HG02623 (cell line): ENCODE measurements around the gene PLAGL2.
"Not testable (repeated sequence)": the region's sequence is repeated elsewhere in the genome, so short reads cannot be mapped to it uniquely, and the experiment has no call there.

Experiments used
- ATAC-seq: cut with Tn5 transposase; IDR thresholded peaks from one replicate; pipeline ENCODE4 v1.9.1; 2021; ENCODE audit warnings: moderate library complexity; ENCODE audit not compliant: unreplicated experiment

PLAGL2 gene

GRCh38 chr20:32186506-32186905 lies 21.0 kb downstream of the PLAGL2 start:
- ATAC-seq, result no peak

- ATAC-seq, result no peak
Observed at GRCh38 chr20:32184961-32185603, 22.5 kb downstream of the PLAGL2 start.

- ATAC-seq, result no peak
Observed at GRCh38 chr20:32183947-32184635, 23.5 kb downstream of the PLAGL2 start.

DNA sequence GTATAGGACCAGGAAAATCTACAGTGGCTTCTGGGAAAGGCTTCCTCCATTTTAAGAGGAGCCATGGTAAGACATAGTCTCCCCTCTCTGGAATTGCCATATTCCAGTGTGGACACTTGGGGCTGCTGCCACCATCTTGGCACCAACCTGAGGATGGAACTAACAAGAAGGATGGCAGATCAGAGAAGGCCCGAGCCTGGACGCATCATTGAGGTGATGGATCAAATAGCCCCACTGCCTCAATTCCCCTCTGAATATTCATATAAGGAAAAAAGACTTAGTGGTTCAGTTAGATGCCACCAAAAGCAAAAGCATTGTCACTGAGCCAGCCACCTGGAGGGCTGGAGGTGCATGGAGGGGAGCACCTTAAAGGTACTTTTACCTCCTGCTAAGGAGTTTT lies 25.9 kb downstream of the PLAGL2 start:
- no peak for ATAC-seq

- no peak for ATAC-seq
Observed at GRCh38 chr20:32179934-32180333, 27.6 kb downstream of the PLAGL2 start.

GRCh38 chr20:32179515-32179914 lies 28.0 kb downstream of the PLAGL2 start:
- no peak for ATAC-seq

DNA sequence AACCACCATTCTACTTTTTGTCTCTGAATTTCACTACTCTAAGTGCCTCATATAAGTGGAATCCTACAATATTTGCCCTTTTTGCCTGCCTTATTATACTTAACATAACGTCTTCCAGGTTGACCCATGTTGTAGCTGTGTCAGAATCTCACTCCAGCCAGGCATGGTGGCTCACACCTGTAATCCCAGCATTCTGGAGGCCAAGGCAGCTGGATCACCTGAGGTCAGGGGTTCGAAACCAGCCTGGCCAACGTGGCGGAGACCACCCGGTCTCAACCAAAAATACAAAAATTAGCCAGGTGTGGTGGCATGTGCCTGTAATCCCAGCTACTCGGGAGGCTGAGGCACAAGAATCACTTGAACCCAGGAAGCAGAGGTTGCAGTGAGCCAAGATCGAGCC lies 29.8 kb downstream of the PLAGL2 start:
- ATAC-seq, result not testable (repeated sequence)

DNA sequence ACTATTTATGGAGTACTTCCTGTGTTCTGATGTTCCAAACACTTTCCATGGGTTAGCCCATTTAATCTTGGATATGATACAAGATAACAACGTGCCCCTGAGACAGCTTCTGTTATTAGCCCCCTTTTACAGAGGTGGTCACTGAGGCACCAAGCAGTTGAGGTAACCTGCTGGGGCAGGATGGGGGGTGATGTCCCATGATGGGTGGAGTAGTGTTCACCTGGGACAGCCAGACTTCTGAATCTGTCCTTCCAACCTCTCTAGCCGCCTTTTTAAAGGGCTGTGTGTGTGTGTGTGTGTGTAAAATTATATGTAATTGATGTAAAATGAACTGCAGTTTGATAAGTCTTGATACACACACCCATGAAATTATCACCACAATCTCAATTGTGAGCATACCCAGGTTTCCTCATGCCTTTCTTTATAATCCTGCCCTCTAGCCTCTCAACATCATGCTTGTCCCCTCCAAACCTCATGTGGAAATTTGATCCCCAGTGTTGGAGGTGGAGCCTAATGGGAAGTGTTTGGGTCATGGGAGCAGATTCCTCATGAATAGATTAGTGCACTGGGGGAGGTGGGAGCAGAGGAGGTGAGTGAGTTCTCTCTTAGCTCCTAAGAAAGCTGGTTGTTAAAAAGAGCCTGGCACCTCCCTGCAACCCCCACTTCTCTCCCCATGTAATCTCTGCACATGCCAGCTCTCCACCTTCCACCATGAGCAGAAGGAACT lies 39.2 kb downstream of the PLAGL2 start:
- ATAC-seq, result no peak

- ATAC-seq, result no peak
Observed at GRCh38 chr20:32167552-32167951, 40.0 kb downstream of the PLAGL2 start.

- ATAC-seq, result no peak
Observed at GRCh38 chr20:32165836-32166545, 41.6 kb downstream of the PLAGL2 start.

- ATAC-seq, result no peak
Observed at GRCh38 chr20:32164984-32165735, 42.4 kb downstream of the PLAGL2 start.

DNA sequence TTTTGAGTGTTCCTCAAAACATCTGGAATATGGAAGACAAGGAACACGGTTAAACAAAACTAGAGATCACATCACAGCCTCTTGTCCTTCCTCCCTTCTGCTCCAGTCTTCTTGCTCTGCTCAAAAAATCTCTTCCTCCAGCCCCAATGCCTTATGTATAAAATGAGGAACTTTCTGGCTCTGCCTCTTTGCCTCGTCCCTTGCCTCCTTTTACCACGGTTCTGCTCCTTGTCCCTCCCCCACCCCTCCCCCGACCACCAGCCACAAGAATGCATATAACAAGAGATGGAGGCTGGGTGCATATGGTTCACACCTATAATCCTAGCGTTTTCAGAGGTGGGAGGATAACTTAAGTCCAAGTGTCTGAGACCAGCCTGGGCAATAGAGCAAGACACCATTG lies 43.6 kb downstream of the PLAGL2 start:
- no peak for ATAC-seq

- ATAC-seq, result no peak
Observed at GRCh38 chr20:32162351-32162750, 45.2 kb downstream of the PLAGL2 start.

GRCh38 chr20:32160341-32160740 lies 47.2 kb downstream of the PLAGL2 start:
- no peak for ATAC-seq

- no peak for ATAC-seq
Observed at GRCh38 chr20:32159766-32160221, 47.7 kb downstream of the PLAGL2 start.

GRCh38 chr20:32158943-32159660 lies 48.4 kb downstream of the PLAGL2 start:
- no peak for ATAC-seq

DNA sequence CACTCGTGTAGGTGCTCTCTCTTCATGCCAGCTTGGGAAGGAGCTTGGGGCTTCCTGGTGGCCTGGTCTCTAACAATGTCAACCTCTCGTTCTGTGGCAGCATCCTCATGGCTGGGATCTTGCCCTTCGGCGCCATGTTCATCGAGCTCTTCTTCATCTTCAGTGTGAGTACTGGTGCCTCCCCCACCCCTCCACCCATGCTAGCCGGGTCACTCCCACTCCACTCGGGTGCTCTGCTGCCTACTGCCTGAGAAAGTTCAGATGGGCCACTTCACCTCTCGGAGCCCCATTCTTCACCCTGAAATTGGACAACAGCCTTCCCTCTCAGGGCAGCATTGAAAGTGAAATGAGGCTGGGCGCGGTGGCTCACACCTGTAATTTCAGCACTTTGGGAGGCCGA lies 49.2 kb downstream of the PLAGL2 start:
- no peak for ATAC-seq

DNA sequence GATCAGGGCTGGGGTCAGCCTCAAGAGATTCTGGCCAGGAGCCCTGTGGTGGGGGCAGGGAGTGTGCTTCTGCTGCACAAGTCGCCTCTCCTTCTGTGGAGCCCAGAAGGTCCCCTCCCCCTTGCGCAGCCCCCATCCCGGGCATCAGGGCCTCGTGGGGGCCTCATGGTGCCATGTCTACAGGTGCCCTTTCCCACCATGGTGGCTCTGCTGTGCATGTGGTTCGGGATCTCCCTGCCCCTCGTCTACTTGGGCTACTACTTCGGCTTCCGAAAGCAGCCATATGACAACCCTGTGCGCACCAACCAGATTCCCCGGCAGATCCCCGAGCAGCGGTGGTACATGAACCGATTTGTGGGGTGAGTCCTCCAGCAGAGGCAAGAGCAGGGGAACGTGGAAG lies 49.9 kb downstream of the PLAGL2 start:
- no peak for ATAC-seq

DNA sequence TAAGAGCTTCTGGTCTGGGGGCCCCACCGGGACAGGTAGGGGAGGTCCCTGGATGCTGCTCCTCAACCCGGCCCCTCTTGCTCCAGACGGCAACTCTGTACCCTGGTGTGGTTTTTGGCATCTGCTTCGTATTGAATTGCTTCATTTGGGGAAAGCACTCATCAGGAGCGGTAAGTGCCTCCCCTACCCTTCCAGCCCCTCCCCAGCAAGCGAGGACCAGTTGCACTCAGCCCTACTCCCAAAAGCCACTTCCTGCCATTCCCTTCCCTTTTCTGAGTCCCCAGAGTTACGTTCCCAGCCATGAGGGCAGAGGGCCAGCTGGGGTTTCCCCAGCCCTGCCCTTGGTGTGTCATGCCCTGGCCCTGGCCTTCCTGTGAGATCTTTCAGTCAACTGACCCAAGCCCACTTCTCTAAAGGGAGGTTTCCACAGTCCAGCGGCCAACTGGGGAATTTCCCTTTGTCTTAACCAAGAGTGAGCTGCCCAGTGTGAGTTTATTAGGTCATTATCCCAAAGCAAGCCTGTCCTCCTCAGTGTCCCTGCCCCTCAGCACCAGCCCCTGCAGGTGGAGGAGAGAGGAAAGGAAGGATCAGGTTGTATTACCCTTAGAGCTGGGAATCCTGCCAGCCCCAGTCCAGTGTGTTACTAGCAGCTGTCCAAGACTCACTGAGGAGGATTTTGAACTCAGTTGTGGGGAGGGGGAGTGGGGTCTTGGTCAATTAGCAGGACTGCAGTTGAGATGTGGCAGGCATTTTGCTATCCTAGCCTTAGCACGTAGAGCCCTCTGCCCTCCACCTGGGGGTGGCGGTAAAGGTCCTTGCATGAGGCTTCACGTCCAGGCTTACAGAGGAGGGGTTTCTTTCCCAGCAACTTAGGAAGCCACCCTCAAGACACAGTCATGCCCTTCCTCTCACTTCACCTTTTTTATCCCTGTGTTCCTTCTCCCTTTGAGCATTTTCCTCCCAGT lies 52.2 kb downstream of the PLAGL2 start:
- ATAC-seq, result no peak
